SK-N-SH (cell line): Measurements from ENCODE around the gene SNHG17. TPM values are rescaled to one million over a fixed set of nuclear protein-coding genes. Genes with fewer than 3 reads are reported as not detected.

ENCODE experiments used
- CTCF ChIA-PET: fragments of 300-600, 350-600 bp; formaldehyde crosslinking; extraction: SDS; loops from one replicate; lab custom pipeline; 2021; lab: Yijun Ruan, JAX
- POLR2A ChIA-PET: fragments of 350-600 bp; sonication (Branson Sonifier 250); formaldehyde crosslinking; extraction: SDS; loops from one replicate; lab custom pipeline; 2020; ENCODE audit warnings: antibody characterized with exemption, inconsistent platforms; lab: Yijun Ruan, JAX
- DNase-seq: peaks from one replicate; pipeline ENCODE4 v3.0.0; 2012
- H2AFZ ChIP-seq: fragments of 200-600 bp; sonication (generic); 2 replicates; pipeline ENCODE4 v1.8.1; 2016; ENCODE audit warnings: antibody characterized with exemption, mild to moderate bottlenecking, low read depth
- H3F3A ChIP-seq: fragments of 200-600 bp; sonication (generic); replicated peaks from 2 replicates; pipeline ENCODE3; 2016; ENCODE audit warnings: antibody characterized with exemption, mild to moderate bottlenecking; ENCODE audit not compliant: insufficient read depth
- H3K27ac ChIP-seq, 2 experiments: fragments of 200-500 bp in 1 of 2; fragments of 200-600 bp in 1 of 2; sonication (Bioruptor generic) in 1 of 2; sonication (generic), shearing (Covaris generic) in 1 of 2; 2 replicates each; pipeline versions ENCODE4 v1.5.1 to v1.6.1; 2014 to 2016; ENCODE audit warnings: low read depth in 2 of 2, inconsistent platforms in 1 of 2, low read length in 1 of 2, mild to moderate bottlenecking in 1 of 2, mixed read lengths in 1 of 2
- H3K27me3 ChIP-seq: fragments of 200-600 bp; sonication (generic), shearing (Covaris generic); 2 replicates; pipeline ENCODE4 v1.6.1; 2016; ENCODE audit warnings: mixed run types; ENCODE audit not compliant: insufficient read depth
- H3K36me3 ChIP-seq, 2 experiments: fragments of 200-500 bp in 1 of 2; fragments of 200-600 bp in 1 of 2; sonication (Bioruptor generic) in 1 of 2; sonication (generic) in 1 of 2; replicated peaks in 1 of 2; 2 replicates each; pipeline versions ENCODE3 to v1.5.1; 2014 to 2016; ENCODE audit warnings: low read length in 1 of 2, mild to moderate bottlenecking in 1 of 2; ENCODE audit not compliant: insufficient read depth in 2 of 2, control insufficient read depth in 1 of 2
- H3K4me1 ChIP-seq, 2 experiments: fragments of 200-500 bp in 1 of 2; fragments of 200-600 bp in 1 of 2; sonication (Bioruptor generic) in 1 of 2; sonication (generic), shearing (Covaris generic) in 1 of 2; 2 replicates each; pipeline versions ENCODE4 v1.5.1 to v1.6.1; 2014 to 2016; ENCODE audit warnings: low read depth in 1 of 2, low read length in 1 of 2, mixed run types in 1 of 2; ENCODE audit not compliant: insufficient read depth in 2 of 2, control insufficient read depth in 1 of 2
- H3K4me2 ChIP-seq: fragments of 200-600 bp; sonication (generic), shearing (Covaris generic); 2 replicates; pipeline ENCODE4 v1.6.1; 2017; ENCODE audit warnings: mixed run types
- H3K4me3 ChIP-seq, 2 experiments: fragments of 200-500 bp in 1 of 2; fragments of 200-600 bp in 1 of 2; sonication (Bioruptor generic) in 1 of 2; sonication (generic), shearing (Covaris generic) in 1 of 2; 2 replicates each; pipeline versions ENCODE4 v1.5.1 to v1.8.1; 2014 to 2016; ENCODE audit warnings: low read depth in 2 of 2, inconsistent platforms in 1 of 2, low read length in 1 of 2, mild to moderate bottlenecking in 1 of 2, mixed read lengths in 1 of 2, moderate library complexity in 1 of 2
- H3K79me2 ChIP-seq: fragments of 200-600 bp; sonication (generic); 2 replicates; pipeline ENCODE4 v1.8.1; 2017; ENCODE audit warnings: mild to moderate bottlenecking; ENCODE audit not compliant: insufficient read depth
- H3K9ac ChIP-seq: fragments of 200-600 bp; sonication (generic); 2 replicates; pipeline ENCODE4 v1.6.1; 2017; ENCODE audit warnings: mixed run types
- H3K9me2 ChIP-seq: fragments of 200-600 bp; sonication (generic); 2 replicates; pipeline ENCODE4 v1.6.1; 2017; ENCODE audit warnings: mixed run types
- H3K9me3 ChIP-seq: fragments of 200-600 bp; sonication (generic); 2 replicates; pipeline ENCODE4 v1.6.1; 2017; ENCODE audit warnings: mixed run types, mild to moderate bottlenecking, moderate library complexity
- H4K20me1 ChIP-seq: fragments of 200-600 bp; sonication (generic); 2 replicates; pipeline ENCODE4 v1.6.1; 2017; ENCODE audit warnings: mild to moderate bottlenecking, mixed run types; ENCODE audit not compliant: insufficient read depth
- FOXM1 ChIP-seq: IDR thresholded peaks from 2 replicates; pipeline ENCODE4 v1.4.0; 2012; ENCODE audit warnings: low read depth, mild to moderate bottlenecking
- GABPA ChIP-seq: IDR thresholded peaks from 2 replicates; pipeline ENCODE4 v1.4.0; 2012; ENCODE audit warnings: low read depth, mild to moderate bottlenecking
- GATA2 ChIP-seq: sonication (generic); formaldehyde crosslinking; IDR thresholded peaks from 2 replicates; pipeline ENCODE4 v1.5.0; 2020; ENCODE audit warnings: mild to moderate bottlenecking, missing genetic modification reagents
- NRF1 ChIP-seq: IDR thresholded peaks from 2 replicates; pipeline ENCODE4 v1.6.1; 2012; ENCODE audit warnings: low read depth, mild to moderate bottlenecking, low read length
- POLR2AphosphoS5 ChIP-seq: IDR thresholded peaks from 2 replicates; pipeline ENCODE4 v1.6.1; 2012; ENCODE audit warnings: low read depth, low read length
- RAD21 ChIP-seq: IDR thresholded peaks from 2 replicates; pipeline ENCODE4 v1.6.1; 2012; ENCODE audit warnings: mild to moderate bottlenecking, low read length
- RXRA ChIP-seq: IDR thresholded peaks from 2 replicates; pipeline ENCODE4 v1.4.0; 2012; ENCODE audit warnings: low read depth, mild to moderate bottlenecking, borderline replicate concordance
- SMC3 ChIP-seq: IDR thresholded peaks from 2 replicates; pipeline ENCODE4 v1.6.1; 2012; ENCODE audit warnings: low read depth, low read length, improper control_type of control experiment
- WGBS: methylation state at CpG from one replicate; pipeline ENCODE4 v1.1.6; 2017; ENCODE audit warnings: low lambda C conversion rate; 5-methylcytosine and 5-hydroxymethylcytosine counted together
- polyA plus RNA-seq, 3 experiments: library from polyadenylated mRNA; depleted of rRNA; stranded (reverse); fragments of >200 nt; gene quantifications; 2 replicates each; pipeline ENCODE4 v1.2.3, GENCODE V29; 2012
- TF ChIP-seq, protein P1 (sequence below): fragments of 150-350 bp; IDR thresholded peaks from 2 replicates; pipeline ENCODE4 v1.6.1; 2017; ENCODE audit warnings: antibody characterized with exemption, low read length, low read depth, borderline replicate concordance
- TF ChIP-seq, protein P2 (sequence below): IDR thresholded peaks from 2 replicates; pipeline ENCODE4 v1.4.0; 2012; ENCODE audit warnings: low read depth
- TF ChIP-seq, protein P3 (sequence below): IDR thresholded peaks from 2 replicates; pipeline ENCODE4; 2012
- TF ChIP-seq, protein P4 (sequence below): IDR thresholded peaks from 2 replicates; pipeline ENCODE4 v1.4.0; 2012; ENCODE audit warnings: low read depth, borderline replicate concordance
- TF ChIP-seq, protein P5 (sequence below): IDR thresholded peaks from 2 replicates; pipeline ENCODE4 v1.6.1; 2012; ENCODE audit warnings: mild to moderate bottlenecking, low read depth, low read length, moderate library complexity

The SNHG17 gene
- polyA plus RNA-seq, 1 of the 3 experiments (the other 2 are of a cell fraction) = 40.3 TPM

DNA sequence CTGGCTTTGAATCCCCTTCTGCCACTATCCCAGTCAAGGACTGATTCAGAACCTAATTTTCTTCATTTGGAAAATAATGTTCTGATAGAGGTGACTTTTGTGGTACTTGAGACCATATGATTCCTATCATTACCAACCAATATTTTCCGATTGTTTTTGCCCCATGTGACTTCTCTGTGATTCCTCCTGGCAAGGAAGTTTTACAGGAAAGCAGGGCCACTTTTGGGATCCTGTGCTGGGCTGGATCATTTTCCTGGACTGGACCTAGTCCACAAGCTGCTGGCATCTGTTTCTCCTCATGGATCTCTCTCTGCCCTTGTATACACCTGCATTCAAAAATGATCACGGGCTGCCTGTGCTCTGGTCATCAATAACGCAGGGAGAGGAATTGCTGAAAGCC is 13.9 kb upstream of the SNHG17 start (continued):
- TF ChIP-seq, protein P1, sequence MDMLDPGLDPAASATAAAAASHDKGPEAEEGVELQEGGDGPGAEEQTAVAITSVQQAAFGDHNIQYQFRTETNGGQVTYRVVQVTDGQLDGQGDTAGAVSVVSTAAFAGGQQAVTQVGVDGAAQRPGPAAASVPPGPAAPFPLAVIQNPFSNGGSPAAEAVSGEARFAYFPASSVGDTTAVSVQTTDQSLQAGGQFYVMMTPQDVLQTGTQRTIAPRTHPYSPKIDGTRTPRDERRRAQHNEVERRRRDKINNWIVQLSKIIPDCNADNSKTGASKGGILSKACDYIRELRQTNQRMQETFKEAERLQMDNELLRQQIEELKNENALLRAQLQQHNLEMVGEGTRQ = no peak

DNA sequence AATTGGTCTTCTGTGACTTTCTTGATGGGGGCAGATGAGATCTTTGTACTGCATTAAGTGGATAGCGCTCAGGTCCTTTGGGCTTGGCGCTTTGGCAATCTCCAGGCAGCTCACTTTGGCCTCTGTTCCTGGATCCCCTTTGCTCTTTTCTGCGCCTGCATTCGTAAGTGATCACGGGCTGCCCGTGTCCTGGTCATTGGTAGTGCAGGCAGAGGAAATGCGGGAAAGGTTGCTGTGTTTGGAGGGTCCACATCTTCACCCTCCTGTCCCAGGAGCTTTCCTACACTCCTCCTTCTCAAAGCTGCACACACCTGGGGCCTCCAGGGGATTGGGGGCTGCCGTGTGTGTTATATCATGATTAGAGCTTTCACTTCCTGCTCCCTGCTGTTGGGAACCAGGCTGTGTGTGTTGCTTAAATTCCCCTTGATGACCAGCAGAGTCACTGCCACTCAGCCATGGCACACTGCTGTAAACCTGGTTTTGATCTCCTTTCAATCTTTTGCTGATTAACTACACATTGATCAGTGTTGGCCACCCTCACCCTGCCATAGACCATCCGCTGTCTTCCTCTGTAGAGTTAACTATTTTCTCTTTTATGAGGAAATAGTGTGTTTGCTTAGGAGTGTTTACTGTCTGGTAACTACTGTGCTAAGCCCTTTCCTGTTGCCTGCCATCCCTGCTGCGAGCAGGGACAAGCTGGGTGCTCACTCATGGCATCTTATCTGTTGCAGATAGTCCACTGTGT is 13.0 kb upstream of the SNHG17 start:
- no peak overlapping the region; a peak in 1 of 4 replicates for H3K27ac ChIP-seq
- POLR2A ChIA-PET = interaction anchor here (0.6 to 4.1 kb wide), 3 partner anchors 14 to 408 kb away, joined by 3 to 83 read pairs (median 22); partner anchors contain the start of genes RALGAPB and SNHG17
- peaks cover 20% of the 10 kb centered on the region for H3K79me2 ChIP-seq
- H3F3A ChIP-seq = peaks cover 13% of the 10 kb centered on the region
- TF ChIP-seq POLR2AphosphoS5 = no peak
- no peak for TF ChIP-seq RAD21
- no peak for TF ChIP-seq SMC3
- no peak for TF ChIP-seq FOXM1
- TF ChIP-seq, protein P2, sequence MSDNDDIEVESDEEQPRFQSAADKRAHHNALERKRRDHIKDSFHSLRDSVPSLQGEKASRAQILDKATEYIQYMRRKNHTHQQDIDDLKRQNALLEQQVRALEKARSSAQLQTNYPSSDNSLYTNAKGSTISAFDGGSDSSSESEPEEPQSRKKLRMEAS = no peak
- TF ChIP-seq, protein P3, sequence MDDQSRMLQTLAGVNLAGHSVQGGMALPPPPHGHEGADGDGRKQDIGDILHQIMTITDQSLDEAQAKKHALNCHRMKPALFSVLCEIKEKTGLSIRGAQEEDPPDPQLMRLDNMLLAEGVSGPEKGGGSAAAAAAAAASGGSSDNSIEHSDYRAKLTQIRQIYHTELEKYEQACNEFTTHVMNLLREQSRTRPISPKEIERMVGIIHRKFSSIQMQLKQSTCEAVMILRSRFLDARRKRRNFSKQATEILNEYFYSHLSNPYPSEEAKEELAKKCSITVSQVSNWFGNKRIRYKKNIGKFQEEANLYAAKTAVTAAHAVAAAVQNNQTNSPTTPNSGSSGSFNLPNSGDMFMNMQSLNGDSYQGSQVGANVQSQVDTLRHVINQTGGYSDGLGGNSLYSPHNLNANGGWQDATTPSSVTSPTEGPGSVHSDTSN = no peak
- TF ChIP-seq NRF1 = no peak
- TF ChIP-seq, protein P4, sequence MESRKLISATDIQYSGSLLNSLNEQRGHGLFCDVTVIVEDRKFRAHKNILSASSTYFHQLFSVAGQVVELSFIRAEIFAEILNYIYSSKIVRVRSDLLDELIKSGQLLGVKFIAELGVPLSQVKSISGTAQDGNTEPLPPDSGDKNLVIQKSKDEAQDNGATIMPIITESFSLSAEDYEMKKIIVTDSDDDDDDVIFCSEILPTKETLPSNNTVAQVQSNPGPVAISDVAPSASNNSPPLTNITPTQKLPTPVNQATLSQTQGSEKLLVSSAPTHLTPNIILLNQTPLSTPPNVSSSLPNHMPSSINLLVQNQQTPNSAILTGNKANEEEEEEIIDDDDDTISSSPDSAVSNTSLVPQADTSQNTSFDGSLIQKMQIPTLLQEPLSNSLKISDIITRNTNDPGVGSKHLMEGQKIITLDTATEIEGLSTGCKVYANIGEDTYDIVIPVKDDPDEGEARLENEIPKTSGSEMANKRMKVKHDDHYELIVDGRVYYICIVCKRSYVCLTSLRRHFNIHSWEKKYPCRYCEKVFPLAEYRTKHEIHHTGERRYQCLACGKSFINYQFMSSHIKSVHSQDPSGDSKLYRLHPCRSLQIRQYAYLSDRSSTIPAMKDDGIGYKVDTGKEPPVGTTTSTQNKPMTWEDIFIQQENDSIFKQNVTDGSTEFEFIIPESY = no peak
- TF ChIP-seq, protein P5, sequence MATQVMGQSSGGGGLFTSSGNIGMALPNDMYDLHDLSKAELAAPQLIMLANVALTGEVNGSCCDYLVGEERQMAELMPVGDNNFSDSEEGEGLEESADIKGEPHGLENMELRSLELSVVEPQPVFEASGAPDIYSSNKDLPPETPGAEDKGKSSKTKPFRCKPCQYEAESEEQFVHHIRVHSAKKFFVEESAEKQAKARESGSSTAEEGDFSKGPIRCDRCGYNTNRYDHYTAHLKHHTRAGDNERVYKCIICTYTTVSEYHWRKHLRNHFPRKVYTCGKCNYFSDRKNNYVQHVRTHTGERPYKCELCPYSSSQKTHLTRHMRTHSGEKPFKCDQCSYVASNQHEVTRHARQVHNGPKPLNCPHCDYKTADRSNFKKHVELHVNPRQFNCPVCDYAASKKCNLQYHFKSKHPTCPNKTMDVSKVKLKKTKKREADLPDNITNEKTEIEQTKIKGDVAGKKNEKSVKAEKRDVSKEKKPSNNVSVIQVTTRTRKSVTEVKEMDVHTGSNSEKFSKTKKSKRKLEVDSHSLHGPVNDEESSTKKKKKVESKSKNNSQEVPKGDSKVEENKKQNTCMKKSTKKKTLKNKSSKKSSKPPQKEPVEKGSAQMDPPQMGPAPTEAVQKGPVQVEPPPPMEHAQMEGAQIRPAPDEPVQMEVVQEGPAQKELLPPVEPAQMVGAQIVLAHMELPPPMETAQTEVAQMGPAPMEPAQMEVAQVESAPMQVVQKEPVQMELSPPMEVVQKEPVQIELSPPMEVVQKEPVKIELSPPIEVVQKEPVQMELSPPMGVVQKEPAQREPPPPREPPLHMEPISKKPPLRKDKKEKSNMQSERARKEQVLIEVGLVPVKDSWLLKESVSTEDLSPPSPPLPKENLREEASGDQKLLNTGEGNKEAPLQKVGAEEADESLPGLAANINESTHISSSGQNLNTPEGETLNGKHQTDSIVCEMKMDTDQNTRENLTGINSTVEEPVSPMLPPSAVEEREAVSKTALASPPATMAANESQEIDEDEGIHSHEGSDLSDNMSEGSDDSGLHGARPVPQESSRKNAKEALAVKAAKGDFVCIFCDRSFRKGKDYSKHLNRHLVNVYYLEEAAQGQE = no peak
- TF ChIP-seq GABPA = no peak
- no peak for TF ChIP-seq RXRA
- no peak for TF ChIP-seq GATA2 (CRISPR knock-in tag)
- TF ChIP-seq, all 33 proteins: peak for 0
- no peaks in the 10 kb centered on the region for H3K9me2 ChIP-seq
- peak overlapping the region; percentile 87 to 88 for H3K4me3 ChIP-seq
- H3K4me2 ChIP-seq = peak overlapping the region; percentile 100
- no peaks in the 10 kb centered on the region for H4K20me1 ChIP-seq
- peaks cover 10 to 13% of the 10 kb centered on the region in 2 experiments; a peak in 1 of 4 replicates for H3K4me1 ChIP-seq
- no peak for DNase-seq
- 87% methylated on average over 10 of the region's 10 CpGs for WGBS
- 0 out of 2 replicates have a peak overlapping the region, but pooled peaks have one; percentile 99 for H3K9ac ChIP-seq
- no peak overlapping the region for H2AFZ ChIP-seq
- H3K36me3 ChIP-seq = peaks cover 10 to 26% of the 10 kb centered on the region in 2 experiments
- CTCF ChIA-PET = interaction anchor here (1.1 to 4.2 kb wide), 6 partner anchors 9 to 58 kb away, joined by 3 to 75 read pairs (median 14); partner anchors contain the start of genes RALGAPB and SNHG17
- H3K9me3 ChIP-seq = no peaks in the 10 kb centered on the region
- no peaks in the 10 kb centered on the region for H3K27me3 ChIP-seq
